ENCODE measurements around the gene FRMD4B.
"Not testable (repeated sequence)": the region's sequence is repeated elsewhere in the genome, so short reads cannot be mapped to it uniquely, and the experiment has no call there.

Gene FRMD4B

DNA sequence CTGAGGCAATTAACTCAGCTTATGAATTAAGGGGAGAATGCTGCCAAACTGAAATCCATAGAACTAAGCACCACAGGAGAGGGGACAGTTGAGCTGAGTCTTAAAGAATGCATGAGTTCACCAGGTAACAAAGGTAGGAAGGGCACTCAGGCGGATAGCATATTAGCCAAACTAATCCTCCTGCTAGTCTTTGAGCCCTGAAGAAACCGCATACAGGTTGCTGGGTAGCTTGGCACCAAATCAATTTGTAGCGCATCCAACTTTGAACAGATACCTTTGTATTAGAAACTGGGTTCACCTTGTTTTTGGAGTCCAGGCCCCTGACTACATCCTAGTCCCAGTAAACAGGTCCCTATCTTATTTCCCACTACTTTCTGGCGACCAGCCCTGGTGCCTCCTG, 93.7 kb downstream of the FRMD4B start:
- no peak for DNase-seq (ENCODE audit: extremely low read depth in 1 of 2, low read depth in 1 of 2)

DNA sequence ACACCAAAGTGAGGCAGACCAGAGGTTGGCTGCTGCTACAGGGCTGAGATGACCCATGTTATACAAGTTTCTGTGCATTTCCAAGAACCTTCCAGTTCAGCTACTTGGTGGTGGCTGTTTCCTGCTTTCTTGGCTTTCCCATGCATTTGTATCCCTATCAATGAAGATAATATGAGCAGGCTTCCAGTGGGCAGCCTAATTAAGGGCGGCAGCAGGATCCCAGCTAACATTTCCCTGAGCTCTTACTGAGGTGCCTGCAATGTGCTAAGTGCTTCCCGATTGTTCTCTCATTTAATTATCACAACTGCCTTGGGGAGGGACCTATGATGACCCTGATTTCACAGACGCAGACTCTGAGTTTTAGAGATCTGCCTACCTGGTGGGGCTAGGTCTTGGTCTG, 95.5 kb downstream of the FRMD4B start:
- no peak for DNase-seq (ENCODE audit: extremely low read depth in 1 of 2, low read depth in 1 of 2)

- DNase-seq (ENCODE audit: extremely low read depth in 1 of 2, low read depth in 1 of 2): no peak
Observed at GRCh38 chr3:69290006-69290405, 95.9 kb downstream of the FRMD4B start.

GRCh38 chr3:69288161-69288895, 97.6 kb downstream of the FRMD4B start:
- DNase-seq (ENCODE audit: extremely low read depth in 1 of 2, low read depth in 1 of 2): no peak

- no peak for DNase-seq (ENCODE audit: extremely low read depth in 1 of 2, low read depth in 1 of 2)
Observed at GRCh38 chr3:69283913-69284611, 101.8 kb downstream of the FRMD4B start.

GRCh38 chr3:69283496-69283895, 102.4 kb downstream of the FRMD4B start:
- no peak for DNase-seq (ENCODE audit: extremely low read depth in 1 of 2, low read depth in 1 of 2)

GRCh38 chr3:69282181-69282580, 103.7 kb downstream of the FRMD4B start:
- DNase-seq (ENCODE audit: extremely low read depth in 1 of 2, low read depth in 1 of 2): no peak

GRCh38 chr3:69277403-69277802, 108.5 kb downstream of the FRMD4B start:
- DNase-seq (ENCODE audit: extremely low read depth in 1 of 2, low read depth in 1 of 2): not testable (repeated sequence)

GRCh38 chr3:69276884-69277283, 109.0 kb downstream of the FRMD4B start:
- no peak for DNase-seq (ENCODE audit: extremely low read depth in 1 of 2, low read depth in 1 of 2)

DNA sequence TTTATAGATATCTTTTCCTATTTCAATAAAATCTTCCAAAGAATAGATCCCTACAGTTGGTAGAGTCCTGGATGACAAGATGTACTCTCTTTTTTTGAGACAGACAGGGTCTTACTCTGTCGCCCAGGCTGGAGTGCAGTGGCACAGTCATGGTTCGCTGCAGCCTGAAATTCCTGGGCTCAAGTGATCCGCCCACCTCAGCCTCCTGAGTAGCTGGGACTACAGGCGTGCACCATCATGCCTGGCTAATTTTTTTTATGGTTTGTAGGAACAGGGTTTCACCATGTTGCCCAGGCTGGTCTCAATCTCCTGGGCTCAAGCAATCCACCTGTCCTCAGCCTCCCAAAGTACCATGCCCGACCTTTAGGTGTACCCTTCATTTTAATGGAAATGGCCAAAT, 109.7 kb downstream of the FRMD4B start:
- not testable (repeated sequence) for DNase-seq (ENCODE audit: extremely low read depth in 1 of 2, low read depth in 1 of 2)

DNA sequence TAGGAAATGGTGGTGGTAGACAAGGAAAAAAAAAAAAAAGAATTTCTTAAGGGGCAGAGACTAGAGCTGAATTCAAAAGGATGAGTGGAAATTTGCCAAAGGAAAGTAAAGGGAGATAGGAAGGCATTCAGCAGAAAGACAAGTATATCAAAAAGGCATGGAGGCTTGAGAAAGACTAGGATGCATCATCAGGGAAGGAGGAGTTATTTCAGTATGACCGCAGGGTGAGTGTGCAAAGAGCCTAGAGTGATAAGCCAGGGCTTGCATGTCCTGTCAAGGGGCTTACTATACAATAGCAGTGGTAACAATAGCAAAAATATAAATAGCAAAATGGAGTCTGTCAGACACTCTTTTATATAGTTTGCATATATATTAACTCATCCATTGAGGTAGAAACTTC, 112.0 kb downstream of the FRMD4B start:
- no peak for DNase-seq (ENCODE audit: extremely low read depth in 1 of 2, low read depth in 1 of 2)

GRCh38 chr3:69272556-69272955, 113.3 kb downstream of the FRMD4B start:
- DNase-seq (ENCODE audit: extremely low read depth in 1 of 2, low read depth in 1 of 2): no peak

GRCh38 chr3:69271098-69271497, 114.8 kb downstream of the FRMD4B start:
- no peak for DNase-seq (ENCODE audit: extremely low read depth in 1 of 2, low read depth in 1 of 2)

DNA sequence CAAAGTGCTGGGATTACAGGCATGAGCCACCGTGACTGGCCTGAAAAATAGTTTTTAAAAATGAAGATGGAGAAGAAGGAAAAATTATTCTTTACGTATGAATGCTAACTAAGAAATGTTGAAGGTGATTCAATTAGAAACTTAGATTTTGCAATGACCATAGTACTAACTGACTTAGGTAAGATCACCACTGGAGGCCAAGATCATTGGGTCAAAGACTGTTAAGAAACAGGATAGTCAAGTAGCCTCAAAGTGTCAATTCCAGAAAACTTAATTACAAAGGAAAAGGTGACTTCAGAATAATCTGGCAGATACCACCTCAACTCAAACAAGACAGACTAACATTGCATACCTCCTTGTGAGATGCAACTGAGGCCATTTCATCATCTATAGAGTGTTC, 119.3 kb downstream of the FRMD4B start:
- DNase-seq (ENCODE audit: extremely low read depth in 1 of 2, low read depth in 1 of 2): no peak

DNA sequence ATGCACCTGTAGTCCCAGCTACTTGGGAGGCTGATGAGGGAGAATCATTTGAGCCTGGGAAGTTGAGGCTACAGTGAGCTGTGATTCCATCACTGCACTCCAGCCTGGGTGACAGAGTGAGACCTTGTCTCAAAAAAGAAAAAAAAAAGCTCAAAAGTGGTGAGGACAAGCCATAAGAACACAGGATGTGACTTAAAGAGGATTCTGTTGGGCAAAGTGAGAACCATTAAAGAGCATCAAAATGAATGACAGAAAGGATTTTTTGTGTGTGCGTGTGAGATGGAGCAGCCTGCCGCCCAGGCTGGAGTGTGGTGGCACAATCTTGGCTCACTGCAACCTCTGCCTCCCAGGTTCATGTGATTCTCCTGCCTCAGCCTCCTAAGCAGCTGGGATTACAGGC, 119.8 kb downstream of the FRMD4B start:
- not testable (repeated sequence) for DNase-seq (ENCODE audit: extremely low read depth in 1 of 2, low read depth in 1 of 2)

DNA sequence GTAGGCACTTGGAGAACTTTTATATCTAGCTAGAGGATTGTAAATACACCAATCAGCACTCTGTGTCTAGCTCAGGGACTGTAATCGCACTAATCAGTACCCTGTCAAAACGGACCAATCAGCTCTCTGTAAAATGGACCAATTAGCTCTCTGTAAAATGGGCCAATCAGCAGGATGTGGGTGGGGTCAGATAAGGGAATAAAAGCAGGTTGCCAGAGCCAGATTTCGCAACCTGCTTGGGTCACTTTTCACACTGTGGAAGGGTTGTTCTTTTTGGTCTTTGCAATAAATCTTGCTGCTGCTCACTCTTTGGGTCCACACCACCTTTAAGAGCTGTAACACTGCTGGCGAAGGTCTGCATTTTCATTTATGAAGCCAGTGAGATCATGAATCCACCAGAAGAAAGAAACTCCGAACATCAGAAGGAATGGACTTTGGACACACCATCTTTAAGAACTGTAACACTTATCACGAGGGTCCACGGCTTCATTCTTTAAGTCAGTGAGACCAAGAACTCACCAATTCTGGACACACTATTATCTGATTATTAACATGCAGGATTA, 125.0 kb downstream of the FRMD4B start:
- DNase-seq (ENCODE audit: extremely low read depth in 1 of 2, low read depth in 1 of 2): not testable (repeated sequence)

DNA sequence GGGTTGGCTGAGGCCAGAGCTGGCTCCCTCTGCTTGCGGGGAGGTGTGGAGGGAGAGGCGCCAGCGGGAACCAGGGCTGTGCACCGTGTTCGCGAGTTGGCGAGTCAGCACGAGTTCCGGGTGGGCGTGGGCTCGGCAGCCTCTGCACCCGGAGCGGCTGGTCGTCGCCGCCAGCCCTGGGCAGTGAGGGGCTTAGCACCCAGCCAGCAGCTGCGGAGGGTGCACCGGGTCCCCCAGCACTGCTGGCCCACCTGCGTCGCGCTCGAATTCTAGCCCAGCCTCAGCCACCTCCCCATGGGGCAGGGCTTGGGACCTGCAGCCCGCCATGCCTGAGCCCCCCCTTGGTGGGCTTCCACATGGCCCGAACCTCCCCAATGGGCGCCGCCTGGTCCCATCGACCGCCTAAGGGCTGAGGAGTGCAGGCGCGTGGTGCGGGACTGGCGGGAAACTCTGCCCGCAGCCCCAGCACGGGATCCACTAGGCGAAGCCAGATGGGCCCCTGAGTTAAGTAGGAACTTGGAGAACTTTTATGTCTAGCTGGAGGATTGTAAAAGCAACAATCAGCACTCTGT, 125.6 kb downstream of the FRMD4B start:
- DNase-seq (ENCODE audit: extremely low read depth in 1 of 2, low read depth in 1 of 2): no peak

DNA sequence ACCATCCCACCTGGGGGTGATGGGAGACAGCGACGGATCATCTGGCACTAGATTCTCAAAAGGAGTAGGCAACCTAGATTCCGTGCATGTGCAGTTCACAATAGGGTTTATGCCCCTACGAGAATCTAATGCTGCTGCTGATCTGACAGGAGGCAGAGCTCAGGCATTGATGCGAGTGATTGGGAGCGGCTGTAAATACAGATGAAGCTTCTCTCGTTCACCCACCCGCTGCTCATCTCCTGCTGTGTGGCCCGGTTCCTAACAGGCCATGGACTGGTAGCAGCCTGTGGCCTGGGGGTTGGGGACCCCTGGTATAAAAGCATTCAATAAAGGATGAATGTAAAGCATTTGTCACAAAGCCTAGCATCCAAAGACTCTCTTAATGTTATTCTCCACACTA, 126.8 kb downstream of the FRMD4B start:
- DNase-seq (ENCODE audit: extremely low read depth in 1 of 2, low read depth in 1 of 2): no peak

DNA sequence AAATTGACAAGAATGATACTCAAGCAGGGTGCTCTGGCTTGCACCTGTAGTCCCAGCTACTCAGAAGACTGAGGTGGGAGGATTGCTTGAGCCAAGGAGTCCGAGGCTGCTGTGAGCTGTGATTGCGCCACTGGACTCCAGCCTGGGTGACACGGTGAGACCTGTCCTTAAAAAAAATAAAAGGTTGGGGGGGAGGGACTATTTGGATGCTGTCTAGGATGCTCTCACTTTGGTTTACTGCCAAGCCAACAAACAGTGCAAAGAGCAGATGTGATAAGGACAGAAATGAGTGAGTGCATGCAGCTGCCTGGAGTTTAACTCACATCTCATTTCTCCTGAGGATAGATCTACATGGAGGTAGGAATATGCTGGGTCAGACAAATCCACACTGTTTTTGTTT, 130.0 kb downstream of the FRMD4B start:
- DNase-seq (ENCODE audit: extremely low read depth in 1 of 2, low read depth in 1 of 2): no peak

DNA sequence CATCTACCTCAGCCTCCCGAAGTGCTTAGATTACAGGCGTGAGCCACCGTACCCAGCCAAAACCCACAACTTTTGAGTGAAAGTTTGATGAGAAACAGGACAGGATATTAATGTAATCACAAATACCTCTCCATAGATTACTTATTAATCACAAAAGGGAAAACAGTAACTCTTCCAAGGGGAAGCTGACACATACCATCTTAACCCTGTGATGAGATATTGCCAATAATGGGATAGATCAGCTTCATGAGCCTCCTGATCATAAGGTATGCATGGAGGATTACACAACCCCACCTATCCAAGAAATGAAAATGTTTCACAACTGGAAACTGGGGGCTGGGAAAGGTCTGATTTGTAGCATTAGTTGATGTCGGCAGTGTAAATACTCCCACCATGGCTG, 131.5 kb downstream of the FRMD4B start:
- DNase-seq (ENCODE audit: extremely low read depth in 1 of 2, low read depth in 1 of 2): no peak

- DNase-seq (ENCODE audit: extremely low read depth in 1 of 2, low read depth in 1 of 2): no peak
Observed at GRCh38 chr3:69252631-69253030, 133.3 kb downstream of the FRMD4B start.

DNA sequence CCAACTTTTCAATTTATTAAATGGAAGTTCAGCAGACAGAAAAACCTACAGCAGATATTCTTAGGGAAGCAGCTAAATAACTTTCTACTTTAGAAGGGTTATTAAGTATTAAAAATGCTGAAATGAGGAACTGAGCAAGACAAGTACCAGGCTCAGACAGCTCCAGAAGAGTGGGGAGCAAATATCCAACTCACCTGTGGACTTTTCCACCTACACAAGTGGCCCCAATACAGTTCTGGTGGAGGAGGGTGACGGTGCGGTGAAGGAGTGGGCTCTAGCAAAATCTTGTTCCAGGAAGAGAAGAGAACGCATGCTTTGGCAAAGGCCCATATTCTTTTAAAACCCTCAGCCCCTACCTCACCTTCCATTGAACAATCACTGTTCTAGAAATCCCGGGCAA, 133.7 kb downstream of the FRMD4B start:
- DNase-seq (ENCODE audit: extremely low read depth in 1 of 2, low read depth in 1 of 2): no peak
